GM12864 (cell line): ENCODE results near the gene RAB34.

Experiments
- DNase-seq: peaks from one replicate; pipeline ENCODE4 v3.0.0-alpha.2; 2011; ENCODE audit warnings: low read depth
- H3K4me3 ChIP-seq: 2 replicates; pipeline ENCODE4 v1.5.1; 2011; ENCODE audit warnings: mild to moderate bottlenecking, low read depth, low read length, control low read depth
- CTCF ChIP-seq: IDR thresholded peaks from 2 replicates; pipeline ENCODE4 v1.5.1; 2011; ENCODE audit warnings: low read depth, mild to moderate bottlenecking, moderate library complexity, low read length, control low read depth, inconsistent platforms; ENCODE audit errors: missing control alignments

RAB34 gene

GRCh38 chr17:28758411-28759121 is 40.9 kb upstream of the RAB34 start:
- no peak overlapping the region for H3K4me3 ChIP-seq
- TF ChIP-seq CTCF, result no peak
- DNase-seq, result no peak

GRCh38 chr17:28756049-28756804 is 38.6 kb upstream of the RAB34 start:
- TF ChIP-seq CTCF, result no peak
- DNase-seq, result no peak
- H3K4me3 ChIP-seq, result no peak overlapping the region

- H3K4me3 ChIP-seq, result no peak overlapping the region
- no peak for TF ChIP-seq CTCF
- no peak for DNase-seq
Measured at GRCh38 chr17:28755486-28755885, 37.8 kb upstream of the RAB34 start.

GRCh38 chr17:28751600-28752366 is 34.1 kb upstream of the RAB34 start:
- no peak overlapping the region for H3K4me3 ChIP-seq
- no peak for DNase-seq
- no peak for TF ChIP-seq CTCF

GRCh38 chr17:28750178-28751047 is 32.7 kb upstream of the RAB34 start:
- no peak overlapping the region for H3K4me3 ChIP-seq
- peak; percentile 100 for TF ChIP-seq CTCF
- DNase-seq, result peak; percentile 79

- H3K4me3 ChIP-seq, result no peak overlapping the region
- no peak for TF ChIP-seq CTCF
- no peak for DNase-seq
Measured at GRCh38 chr17:28749516-28750177, 32.0 kb upstream of the RAB34 start.
